ENCODE data around the gene PLCH2.
"Not testable (repeated sequence)": the region's sequence is repeated elsewhere in the genome, so short reads cannot be mapped to it uniquely, and the experiment has no call there.

DNA sequence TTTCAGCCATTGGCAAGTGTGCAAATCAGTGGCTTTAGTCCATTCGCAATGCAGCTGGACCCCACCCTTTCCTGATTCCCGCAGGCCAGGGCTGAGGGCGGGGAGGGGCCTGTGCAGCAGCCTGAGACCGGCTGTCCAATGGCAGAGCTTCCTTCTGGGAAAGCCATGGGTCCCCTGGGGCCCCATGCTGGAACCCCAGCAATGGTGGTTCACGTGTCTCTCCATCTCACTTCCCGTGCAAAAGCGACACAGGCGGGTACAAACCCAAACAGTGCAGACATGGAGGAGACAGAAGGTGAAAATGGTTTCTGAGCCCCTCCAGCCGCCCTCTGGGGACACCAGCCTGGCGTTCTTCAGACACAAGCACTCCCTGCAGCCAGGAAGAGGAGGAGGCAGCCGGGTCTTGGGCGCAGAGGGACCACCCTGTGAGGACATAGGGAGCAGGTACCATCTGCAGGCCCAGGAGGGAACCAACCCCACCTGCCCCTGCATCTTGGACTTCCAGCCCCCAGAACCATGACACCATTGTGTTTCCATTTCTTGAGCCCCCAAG lies 74.3 kb downstream of the PLCH2 start:
- TF ChIP-seq, protein P1, sequence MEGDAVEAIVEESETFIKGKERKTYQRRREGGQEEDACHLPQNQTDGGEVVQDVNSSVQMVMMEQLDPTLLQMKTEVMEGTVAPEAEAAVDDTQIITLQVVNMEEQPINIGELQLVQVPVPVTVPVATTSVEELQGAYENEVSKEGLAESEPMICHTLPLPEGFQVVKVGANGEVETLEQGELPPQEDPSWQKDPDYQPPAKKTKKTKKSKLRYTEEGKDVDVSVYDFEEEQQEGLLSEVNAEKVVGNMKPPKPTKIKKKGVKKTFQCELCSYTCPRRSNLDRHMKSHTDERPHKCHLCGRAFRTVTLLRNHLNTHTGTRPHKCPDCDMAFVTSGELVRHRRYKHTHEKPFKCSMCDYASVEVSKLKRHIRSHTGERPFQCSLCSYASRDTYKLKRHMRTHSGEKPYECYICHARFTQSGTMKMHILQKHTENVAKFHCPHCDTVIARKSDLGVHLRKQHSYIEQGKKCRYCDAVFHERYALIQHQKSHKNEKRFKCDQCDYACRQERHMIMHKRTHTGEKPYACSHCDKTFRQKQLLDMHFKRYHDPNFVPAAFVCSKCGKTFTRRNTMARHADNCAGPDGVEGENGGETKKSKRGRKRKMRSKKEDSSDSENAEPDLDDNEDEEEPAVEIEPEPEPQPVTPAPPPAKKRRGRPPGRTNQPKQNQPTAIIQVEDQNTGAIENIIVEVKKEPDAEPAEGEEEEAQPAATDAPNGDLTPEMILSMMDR (IDR thresholded peaks at IDR 0.05) = not testable (repeated sequence)
- TF ChIP-seq POLR2A (IDR thresholded peaks at IDR 0.05) = not testable (repeated sequence)
